Stimulated activated CD8-positive, alpha-beta memory T cell treated with anti-CD3 and anti-CD28 coated beads, Interleukin-4, amount 100 ng/mL, for 48 hours (primary cell): Measurements from ENCODE around the gene IL17RD.

Experiments
- DNase-seq: peaks from one replicate; pipeline ENCODE4 v3.0.0-alpha.2; 2020

IL17RD gene

DNA sequence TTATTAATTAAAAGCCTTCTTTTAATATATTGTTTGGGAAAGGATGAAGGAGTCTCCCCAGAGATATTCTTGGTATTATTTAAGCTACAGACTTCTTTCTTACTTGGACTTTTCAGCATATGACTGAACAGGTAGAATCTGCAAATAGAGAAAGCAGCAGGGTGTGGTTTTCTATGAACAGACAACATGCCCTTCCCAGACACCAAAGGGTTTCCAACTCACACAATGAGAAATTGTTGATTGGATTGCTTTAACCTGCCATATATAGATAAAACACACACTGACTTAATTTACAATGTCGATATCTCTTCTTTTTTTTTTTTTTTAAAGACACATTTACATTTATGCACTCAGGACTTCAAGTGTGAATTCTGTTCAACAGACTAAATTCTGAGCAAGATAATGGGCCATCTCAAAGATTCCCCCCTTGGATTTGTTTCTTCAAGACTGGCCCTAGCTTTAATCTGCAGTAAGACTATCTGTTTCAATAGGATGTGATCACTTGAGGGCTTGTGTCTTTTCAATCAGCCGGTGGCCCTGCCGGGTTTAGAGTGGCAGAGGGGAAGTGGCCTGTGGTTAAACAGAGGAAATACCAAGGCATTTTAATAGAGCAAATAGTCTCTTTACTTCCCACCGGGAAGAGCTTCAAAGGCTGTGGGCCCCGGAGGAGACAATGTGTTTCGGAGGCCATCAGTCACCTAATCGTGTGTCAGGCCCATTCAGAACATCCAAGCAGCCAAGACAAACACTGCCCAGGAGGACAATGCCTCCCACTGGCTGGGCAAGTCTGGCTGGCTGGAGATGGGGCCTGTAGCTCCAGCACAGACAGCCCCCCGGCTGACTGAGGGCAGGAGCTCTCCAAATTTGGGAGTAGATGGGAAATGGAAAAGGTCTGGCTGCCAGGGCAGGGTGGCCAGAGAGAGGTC, 6.1 kb downstream of the IL17RD start:
- DNase-seq = no peak

- DNase-seq = no peak
Measured at GRCh38 chr3:57158325-57158724, 6.8 kb downstream of the IL17RD start.

DNA sequence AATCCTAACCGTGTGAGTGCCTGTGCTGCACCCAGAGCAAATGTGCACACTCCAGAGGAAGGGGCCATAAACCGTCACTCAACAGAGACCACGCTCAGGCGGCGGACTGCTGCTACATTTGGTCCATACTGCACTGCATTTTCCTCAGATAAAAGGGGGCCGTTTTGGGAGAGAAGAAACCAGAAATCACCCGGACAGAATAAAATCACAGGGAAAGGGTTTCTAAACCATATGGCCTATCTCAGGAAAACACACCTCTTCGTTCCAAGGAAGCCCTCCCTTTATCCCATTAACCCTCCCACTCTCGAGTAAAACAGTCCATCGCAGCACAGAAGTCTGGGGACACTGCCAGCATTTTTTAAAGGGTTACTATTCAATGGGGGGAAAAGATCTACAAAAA, 7.6 kb downstream of the IL17RD start:
- DNase-seq = no peak

DNA sequence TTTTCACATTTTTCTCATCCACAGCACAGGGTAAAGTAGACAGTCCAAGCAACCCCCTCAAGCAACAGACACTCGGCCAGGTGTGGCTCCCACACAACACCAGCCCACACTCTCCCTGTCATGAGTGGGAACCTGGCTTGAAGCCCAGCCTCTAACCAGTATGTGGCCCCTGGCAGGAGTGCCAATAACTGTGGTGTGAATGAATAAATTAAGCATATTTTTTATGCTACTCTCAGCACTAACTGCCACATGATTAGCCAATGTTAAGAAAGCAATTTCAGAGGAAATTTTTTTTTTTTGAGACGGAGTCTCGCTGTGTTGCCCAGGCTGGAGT, 9.9 kb downstream of the IL17RD start:
- no peak for DNase-seq

- DNase-seq = no peak
Measured at GRCh38 chr3:57154470-57155309, 10.5 kb downstream of the IL17RD start.

GRCh38 chr3:57152151-57153143, 12.7 kb downstream of the IL17RD start:
- DNase-seq = no peak

- no peak for DNase-seq
Measured at GRCh38 chr3:57151749-57152148, 13.4 kb downstream of the IL17RD start.

- no peak for DNase-seq
Measured at GRCh38 chr3:57151021-57151449, 14.1 kb downstream of the IL17RD start.

- DNase-seq = no peak
Measured at GRCh38 chr3:57150113-57150581, 15.0 kb downstream of the IL17RD start.

- DNase-seq = no peak
Measured at GRCh38 chr3:57147071-57147470, 18.1 kb downstream of the IL17RD start.

DNA sequence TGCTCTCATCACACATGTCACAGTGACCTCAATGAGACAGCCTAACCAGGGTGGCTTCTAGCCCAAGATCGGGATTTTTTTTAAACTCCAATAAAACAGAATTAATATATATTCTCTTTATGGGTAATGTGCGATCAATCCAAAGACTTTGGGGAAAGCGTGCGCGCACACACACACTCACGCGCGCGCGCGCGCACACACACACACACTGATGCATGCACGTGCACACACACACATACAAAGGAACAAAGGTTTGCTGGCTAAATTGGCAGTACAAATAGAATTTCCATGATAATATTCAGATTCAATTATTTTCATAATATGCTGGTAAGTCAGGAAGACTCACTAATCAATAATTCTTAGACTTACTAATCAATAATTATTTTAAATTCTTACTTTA, 19.3 kb downstream of the IL17RD start:
- DNase-seq = no peak

- no peak for DNase-seq
Measured at GRCh38 chr3:57144952-57145351, 20.2 kb downstream of the IL17RD start.

- DNase-seq = no peak
Measured at GRCh38 chr3:57143886-57144459, 21.2 kb downstream of the IL17RD start.

DNA sequence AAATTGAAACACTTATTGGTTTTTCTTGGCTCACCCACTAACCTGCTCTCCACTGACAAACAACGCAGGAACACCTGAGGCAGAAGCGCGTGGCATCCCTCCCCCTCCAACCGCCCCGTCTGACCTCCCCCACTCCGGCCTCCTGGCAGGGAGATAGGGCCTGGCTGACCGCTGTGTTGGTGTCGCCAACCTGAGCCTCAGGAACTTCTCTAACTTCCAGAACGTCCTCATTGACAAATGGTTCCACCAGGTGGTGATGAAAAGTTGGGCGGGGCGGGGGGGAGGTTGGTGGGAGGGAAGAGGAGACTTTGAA, 22.8 kb downstream of the IL17RD start:
- DNase-seq = no peak

- DNase-seq = no peak
Measured at GRCh38 chr3:57141719-57142410, 23.3 kb downstream of the IL17RD start.

GRCh38 chr3:57140894-57141293, 24.3 kb downstream of the IL17RD start:
- no peak for DNase-seq

- DNase-seq = no peak
Measured at GRCh38 chr3:57135964-57136719, 29.0 kb downstream of the IL17RD start.

DNA sequence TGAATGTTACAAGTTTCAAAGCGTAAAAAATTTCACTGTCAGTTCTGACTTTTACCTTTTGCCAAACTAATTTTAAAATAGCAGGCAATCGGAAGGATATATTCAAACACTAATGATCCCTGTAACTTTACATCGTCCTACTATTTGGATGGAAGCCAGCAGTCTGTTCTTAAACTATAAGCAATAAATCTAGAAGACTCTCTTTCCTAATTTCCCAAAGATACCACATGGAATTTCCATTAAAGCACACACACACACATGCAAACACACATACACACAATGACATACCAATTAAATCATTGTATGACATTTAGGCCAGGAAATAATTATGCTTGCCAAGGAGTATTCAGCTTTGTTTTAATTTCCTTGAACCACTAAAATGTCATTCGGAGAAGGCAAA, 32.0 kb downstream of the IL17RD start:
- DNase-seq = no peak

DNA sequence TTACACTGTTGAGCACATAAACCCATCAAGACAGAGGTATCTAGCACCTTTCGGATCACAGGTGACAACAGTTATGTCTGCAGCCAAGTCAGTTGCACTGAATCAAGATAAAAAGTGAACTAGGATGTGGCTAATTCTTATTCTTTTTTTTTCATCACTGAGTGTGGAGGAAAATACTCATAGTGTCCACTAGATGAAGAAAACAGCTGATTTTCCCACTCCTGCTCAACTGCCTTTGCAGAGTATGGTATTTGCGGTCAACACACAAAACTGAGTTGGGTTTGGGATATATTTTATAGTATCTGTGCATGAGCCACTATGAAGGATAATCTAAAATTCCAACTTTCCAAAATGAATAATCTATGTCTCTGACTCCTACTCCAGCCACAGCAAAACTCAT, 32.5 kb downstream of the IL17RD start:
- DNase-seq = no peak

GRCh38 chr3:57131210-57131588, 34.0 kb downstream of the IL17RD start:
- DNase-seq = no peak

DNA sequence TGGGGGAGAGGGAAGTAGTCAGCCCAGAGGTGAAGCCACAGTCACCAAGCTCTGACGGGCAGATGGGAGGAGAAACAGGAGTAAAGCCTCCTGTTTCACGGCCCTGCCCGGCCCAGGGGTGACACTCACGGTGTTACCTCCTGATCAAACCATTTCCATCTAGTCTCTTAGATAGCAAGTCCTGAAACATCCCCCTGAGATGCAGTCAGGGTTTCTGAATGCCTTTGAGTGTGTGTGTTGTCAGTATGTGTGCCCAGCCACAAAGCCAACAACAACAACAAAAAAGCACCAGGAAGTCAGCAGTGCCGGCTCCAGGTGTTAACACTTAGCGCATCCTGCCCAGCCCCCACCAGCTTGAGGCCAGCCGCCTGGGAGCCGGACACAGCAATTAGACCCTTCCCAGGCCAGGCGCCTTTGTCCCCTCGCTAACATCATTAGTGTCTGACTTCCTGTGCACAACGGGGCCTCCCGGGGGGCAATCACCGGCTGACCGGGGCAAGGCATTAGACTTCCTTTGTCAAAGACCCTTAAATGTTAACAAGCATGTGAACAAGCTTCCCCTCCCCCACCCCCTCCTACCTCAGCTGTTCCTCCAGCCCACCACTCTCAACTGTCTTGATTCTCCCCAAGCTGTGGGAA, 34.5 kb downstream of the IL17RD start:
- DNase-seq = no peak
